NCI-H2227 treated with DMSO at 0.1 percent for 48 hours (cell line): ENCODE measurements around the gene STAM.
A peak's percentile ranks its signal among the peaks of the same experiment; 100 is the strongest.
"Not testable (repeated sequence)": the region's sequence is repeated elsewhere in the genome, so short reads cannot be mapped to it uniquely, and the experiment has no call there.

Experiments used
- DNase-seq: peaks from one replicate; lab custom pipeline; 2025; lab: John Stamatoyannopoulos, UW

STAM gene

GRCh38 chr10:17643755-17644484, at the start of gene STAM:
Gene STAM (plus strand): TSS chr10:17644151. CDS start chr10:17644340, 189 bp downstream.
- DNase-seq, result peak; percentile 80

- no peak for DNase-seq
Measured at GRCh38 chr10:17597386-17597785, 46.6 kb upstream of the STAM start.

DNA sequence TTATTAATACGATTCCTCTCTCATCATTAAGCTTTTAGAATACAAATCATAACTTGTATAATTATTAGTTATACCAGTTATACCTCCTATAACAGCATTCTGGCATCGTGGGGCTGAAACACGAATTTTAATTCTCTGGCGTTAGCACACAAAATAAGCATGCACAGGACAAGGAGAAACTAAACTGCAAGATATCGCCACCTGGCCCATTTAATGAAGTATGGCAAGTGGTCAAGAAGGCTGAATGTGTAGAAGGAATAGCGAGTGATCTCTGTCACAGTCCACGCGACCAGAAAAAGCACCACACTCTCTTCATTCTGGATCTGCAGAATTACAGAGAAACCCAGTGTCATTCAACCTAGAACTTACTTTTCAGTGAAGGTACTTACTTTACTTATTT, 44.9 kb upstream of the STAM start:
- no peak for DNase-seq

GRCh38 chr10:17605936-17606335, 38.0 kb upstream of the STAM start:
- no peak for DNase-seq

DNA sequence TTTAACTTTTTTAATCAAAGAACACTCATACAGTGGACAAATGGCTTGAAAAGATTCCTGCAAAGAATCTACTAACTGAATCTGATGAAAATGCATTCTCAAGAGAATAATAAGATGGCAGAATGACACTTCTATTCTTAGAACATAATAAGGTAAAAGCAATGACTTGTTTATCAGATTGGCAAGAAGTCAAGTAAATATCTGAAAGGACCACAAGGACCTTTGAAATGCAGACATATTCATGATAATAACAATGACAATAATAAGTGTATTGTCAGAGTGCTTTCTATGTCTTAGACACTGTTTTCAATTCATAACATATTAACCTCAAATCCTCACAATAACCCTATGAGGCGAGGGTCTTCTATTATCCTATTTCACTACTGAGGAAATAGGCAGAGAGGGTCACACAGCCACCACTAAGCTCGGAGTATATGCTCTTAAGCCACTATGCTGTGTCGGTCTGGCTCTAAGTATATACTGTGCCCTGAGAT, 37.4 kb upstream of the STAM start:
- no peak for DNase-seq

DNA sequence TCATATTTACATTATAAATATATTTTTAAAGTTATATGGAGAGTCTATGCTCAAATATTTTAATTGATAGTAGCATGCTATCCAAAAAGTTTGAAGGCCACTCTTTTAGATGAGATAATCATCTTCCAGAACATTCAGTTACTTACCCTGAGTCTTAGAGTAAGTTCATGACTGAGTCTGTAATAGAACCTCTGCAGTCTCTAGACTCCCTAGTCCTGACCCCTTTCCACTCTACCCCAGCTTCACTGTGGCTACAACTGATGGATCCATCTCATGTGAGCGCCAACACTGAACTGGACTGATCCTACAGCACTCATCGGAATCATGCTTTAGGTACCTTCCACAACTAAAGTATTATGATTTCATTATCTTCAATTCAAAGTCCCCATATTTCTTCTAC, 36.9 kb upstream of the STAM start:
- no peak for DNase-seq

DNA sequence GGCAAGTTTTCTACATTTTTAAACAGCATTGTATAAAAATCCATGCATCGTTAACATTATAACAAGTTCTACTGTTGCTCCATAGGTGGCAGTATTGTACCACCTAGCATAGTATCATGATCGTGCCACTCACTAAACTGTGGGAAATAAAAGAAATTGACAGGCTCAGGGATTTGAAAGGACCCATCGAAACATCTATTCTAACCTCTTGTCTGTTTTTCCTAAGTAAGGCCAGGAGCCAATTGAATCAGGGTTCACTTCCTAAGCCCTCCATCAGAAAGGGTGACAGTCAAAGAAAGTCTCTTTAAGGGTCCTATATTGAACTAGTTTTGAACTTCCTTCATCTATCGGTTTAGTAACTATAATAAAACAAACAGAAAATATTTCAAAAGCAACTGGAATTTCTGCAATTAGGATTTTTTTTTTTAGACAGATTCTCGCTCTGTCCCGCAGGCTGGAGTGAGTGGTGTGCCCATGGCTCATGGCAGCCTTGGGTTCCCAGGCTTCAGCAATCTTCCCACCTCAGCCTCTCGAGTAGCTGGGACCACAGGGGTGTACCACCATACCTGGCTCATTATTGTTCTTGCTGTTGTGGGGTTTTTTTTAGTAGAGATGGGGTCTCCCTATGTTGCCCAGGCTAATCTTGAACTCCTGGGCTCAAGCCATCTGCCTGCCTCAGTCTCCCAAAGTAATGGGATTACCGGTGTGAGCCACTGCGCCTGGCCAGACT, 36.2 kb upstream of the STAM start:
- no peak for DNase-seq

GRCh38 chr10:17609523-17610079, 34.4 kb upstream of the STAM start:
- no peak for DNase-seq

DNA sequence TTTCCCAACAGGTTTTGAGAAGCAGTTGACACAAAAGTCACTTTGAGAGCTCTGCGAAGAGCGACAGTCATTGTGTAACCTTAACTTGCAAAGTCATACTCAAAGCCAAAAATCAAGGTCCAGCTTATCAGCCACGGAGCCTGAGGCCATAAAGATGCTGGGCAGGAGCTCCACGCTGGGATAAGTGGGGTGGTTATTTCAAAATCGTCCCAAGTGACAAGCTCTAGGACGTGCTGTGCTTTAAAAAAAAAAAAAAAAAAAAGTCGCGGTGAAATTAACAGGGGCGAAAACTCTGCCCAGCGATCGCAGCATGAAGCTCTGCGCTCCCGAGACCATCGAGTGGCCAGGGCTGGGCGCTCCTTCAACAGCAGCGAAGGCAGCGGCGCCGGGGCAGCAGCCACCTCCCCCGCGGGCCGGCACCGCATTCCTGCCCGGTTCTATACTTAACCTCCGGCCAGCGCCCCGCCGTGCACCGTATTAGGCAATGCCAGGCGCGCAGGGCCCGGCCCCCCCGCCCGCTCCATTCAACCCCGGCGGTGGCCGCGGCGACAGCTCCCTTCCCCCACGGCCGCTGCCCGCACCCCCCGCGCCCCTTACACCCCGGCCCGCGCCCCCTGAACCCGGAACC, 27.4 kb upstream of the STAM start:
- no peak for DNase-seq

GRCh38 chr10:17617031-17617911, 26.7 kb upstream of the STAM start, which contains the start of gene HACD1:
Gene HACD1 (minus strand): TSS chr10:17617374. CDS start chr10:17617339, 35 bp downstream.
- no peak for DNase-seq

GRCh38 chr10:17622061-17622460, 21.9 kb upstream of the STAM start:
- DNase-seq, result no peak

- DNase-seq, result no peak
Measured at GRCh38 chr10:17624996-17625395, 19.0 kb upstream of the STAM start.

DNA sequence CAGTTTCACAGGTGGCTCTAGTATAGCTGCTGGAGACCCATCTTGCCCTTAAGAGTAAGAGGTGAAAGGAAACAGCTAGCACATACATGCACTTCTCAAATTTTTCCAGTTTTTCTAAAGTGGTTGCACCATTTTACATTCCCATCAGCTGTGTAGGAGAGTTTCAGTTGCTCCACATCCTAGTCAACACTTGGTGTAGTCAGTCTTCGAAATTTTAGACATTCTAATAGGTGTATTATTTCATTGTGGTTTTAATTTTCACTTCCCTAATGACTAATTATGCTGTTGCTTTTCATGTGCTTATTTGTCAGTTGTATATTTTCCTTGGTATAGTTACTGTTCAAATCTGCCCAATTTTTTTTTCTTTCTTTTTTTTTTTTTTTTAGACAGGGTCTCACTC, 17.3 kb upstream of the STAM start:
- no peak for DNase-seq

DNA sequence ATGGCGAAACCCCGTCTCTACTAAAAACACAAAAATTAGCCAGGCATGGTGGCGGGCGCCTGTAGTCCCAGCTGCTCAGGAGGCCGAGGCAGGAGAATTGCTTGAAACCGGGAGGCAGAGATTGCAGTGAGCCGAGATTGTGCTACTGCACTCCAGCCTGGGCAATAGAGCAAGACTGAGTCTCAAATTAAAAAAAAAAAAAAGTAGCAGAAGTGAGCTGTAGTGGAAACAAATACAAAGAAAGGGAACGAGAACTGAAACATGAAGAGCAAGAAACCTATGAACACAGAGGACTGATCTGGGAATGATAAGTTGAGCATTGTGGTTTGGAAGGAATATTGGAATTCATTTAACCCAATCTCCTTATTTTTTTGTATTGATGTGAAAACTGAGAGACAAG, 11.4 kb upstream of the STAM start:
- DNase-seq, result not testable (repeated sequence)

- no peak for DNase-seq
Measured at GRCh38 chr10:17633353-17633752, 10.6 kb upstream of the STAM start.

GRCh38 chr10:17637869-17638268, 6.1 kb upstream of the STAM start:
- DNase-seq, result no peak

DNA sequence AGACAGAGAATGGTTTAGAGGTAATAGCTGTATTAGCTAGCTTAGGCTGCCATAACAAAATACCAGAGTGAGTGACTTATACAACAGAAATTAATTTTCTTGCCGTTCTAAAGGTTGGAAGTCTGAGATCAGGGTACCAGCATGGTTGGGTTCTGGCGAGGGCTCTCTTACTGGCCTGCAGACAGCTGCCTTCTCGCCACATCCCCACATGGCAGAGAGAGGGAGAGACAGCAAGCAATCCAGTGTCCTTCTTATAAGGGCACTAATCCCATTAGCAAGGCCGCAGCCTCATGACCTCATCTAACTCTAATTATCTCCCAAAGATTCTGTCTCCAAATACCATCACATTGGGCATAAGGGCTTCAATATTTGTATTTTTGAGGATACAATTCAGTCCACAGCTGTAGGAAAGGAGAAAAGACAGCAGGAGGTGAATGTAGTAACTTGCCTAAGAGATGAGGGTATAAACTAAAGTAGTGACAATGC, 3.6 kb upstream of the STAM start:
- DNase-seq, result no peak

- no peak for DNase-seq
Measured at GRCh38 chr10:17643339-17643754, 604 bp upstream of the STAM start.

DNA sequence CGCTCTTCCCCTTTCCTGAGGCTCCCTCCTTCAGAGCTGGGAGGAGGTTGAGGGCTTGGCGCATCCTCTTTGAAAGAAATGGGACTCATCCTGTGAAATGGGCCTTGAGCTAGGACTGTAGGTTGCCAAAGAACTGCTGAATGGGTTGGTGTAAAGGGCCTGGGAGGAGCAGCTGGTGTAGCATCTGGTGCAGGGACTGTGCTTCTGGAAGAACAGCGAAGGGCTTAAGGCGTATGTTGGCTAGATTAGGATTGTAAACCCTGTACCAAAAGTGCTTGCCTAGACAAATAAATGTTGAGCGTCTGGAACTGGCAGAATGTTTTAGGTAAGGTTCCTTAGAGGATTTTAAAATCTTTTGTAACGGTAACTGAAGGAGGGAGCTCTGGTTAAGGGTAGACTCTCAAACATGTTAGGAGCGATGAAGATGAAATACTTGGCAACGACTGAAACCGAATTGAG, 563 bp downstream of the STAM start:
- DNase-seq, result no peak

DNA sequence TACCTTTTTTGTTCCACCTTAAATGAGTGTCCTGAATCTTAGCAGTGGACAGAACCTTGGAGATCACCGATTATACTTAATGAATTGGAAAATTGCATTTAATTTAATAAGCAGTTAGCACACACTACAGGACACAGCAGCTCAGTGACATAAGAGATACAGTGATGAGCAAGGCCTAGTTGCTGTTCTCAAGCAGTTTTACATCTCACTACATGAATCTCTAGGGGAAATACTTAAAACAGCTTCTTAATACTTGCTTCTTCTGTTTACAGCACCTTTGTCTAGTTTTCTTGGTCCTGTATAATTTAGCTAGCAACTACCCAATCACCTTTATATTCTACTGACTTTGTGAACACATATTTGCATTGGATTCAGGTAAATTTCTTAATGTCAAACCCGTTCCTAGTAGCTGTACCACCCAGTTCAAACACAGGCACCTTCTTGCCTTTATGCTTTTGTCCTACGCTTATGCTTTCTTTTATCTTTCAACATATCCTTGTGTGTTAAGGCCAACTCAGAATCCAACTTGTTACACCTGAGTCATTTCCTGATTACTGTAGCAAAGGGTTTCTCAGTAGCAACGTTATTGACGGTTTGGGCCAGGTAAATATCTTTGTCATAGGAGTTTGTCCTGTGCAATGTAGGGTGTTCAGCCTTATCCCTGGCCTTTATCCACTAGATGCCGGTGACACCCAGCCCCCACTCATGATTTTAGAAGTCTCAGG, 1.8 kb downstream of the STAM start:
- no peak for DNase-seq

DNA sequence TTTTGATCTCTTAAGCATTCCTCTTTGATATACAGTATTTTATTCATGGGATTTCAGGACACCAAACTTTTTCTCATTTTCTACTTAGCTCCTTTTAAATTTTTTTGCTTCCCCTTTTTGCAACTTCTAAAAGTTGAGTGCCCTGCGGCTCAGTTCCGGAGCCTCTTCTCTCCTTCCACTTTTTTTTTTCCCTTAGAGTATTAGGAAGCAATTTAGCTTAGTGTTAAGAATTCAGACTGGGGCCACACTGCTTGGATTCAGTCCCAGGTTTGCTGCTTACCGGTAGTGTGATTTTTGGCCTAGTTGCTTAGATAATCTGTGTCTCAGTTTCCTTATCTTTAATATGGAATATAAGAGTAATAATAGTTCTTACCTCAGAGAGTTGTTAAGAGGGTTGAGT, 3.4 kb downstream of the STAM start:
- no peak for DNase-seq
